Eye (tissue), 1 donor: ENCODE results near the gene GLT8D1.
"Not testable (repeated sequence)": the region's sequence is repeated elsewhere in the genome, so short reads cannot be mapped to it uniquely, and the experiment has no call there.

ENCODE experiments used
- DNase-seq: peaks from one replicate; pipeline ENCODE4 v3.0.0-alpha.2; 2015

Gene GLT8D1

DNA sequence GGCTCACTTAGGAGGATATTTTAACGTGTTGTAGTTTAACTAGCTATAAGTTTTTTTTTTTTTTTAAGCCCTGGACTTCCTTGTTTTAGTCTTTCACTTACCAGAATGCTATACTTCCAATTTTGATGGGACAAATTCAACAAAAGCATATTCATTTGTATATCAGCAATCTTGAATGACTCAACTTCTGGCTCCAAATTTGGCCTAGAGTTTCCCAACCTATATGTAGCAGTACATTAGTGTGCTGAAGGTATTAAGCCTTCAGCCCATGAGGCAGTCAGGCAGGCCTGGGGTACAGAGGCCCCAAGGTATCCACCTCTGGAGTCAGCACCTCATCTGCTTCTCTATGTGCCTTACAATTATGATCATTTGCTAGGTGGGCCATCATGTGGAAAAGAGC, 25.8 kb downstream of the GLT8D1 start:
- DNase-seq = no peak

DNA sequence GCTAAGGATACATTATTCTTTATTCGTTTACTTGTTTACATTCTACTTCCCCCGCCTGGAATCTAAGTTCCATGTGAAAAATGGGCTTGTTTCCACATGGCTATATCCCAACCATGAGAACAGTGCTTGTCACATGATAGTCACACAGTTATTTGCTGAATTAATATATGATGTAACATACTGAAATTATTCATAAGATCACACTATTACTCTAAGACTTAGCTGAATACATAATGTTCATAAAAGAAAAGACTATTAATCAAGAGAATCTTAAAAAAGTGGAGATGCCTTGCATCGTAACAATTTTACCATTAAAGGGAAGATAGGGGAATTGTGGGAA, 26.4 kb downstream of the GLT8D1 start:
- no peak for DNase-seq

DNA sequence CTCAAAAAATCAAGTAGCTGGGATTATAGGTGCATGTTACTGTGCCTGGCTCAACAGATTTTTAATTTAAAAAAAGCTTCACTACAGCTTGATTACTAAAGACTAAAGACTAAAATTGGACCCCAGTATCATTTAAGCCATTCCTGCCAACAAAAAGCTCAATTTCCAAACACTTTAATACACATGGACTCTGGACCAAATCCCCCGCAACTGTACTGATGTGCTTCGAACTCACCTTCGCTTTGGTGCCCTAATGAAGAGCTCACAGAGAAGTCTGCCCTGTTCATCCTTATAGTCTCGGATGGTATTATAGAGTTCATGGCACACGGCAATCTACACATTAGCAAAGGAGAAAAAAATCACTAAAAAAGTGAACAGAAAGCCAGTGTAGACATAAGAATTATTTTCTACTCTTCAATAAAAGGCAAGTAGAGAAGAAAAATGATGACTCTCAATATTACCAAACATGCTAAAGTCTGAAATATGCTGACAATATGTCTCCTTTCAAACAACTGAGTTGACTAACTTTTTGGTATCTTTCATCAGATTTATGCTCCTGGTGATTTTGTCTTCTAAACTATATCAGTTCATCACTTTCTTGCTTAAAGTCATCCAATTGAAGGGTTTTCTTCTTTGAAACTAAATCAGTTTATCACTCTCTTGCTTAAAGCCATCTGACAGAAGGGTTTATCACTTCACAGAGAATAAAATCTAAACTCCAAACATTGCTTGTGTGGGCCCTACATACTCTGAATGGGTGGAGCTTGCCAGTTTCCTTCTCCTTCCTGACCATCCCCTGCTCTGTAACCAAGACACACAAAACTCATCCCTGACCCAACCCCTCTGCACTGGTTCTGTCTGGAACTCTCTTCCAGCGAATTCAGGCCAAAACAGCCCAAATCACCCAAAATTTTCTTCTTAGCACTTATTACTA, 27.1 kb downstream of the GLT8D1 start:
- DNase-seq = no peak

DNA sequence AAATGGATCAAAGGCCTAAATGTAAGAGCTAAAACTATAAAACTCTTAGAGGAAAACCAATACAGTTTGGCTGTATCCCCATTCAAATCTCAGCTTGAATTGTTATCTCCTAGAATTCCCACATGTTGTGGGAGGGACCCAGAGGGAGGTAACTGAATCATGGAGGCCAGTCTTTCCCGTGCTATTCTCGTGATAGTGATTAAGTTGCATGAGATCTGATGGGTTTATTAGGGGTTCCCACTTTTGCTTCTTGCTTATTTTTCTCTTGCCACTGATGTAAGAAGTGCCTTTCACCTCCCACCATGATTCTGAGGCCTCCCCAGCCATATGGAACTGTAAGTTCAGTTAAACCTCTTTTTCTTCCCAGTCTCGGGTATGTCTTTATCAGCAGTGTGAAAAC, 29.4 kb downstream of the GLT8D1 start:
- DNase-seq = not testable (repeated sequence)

DNA sequence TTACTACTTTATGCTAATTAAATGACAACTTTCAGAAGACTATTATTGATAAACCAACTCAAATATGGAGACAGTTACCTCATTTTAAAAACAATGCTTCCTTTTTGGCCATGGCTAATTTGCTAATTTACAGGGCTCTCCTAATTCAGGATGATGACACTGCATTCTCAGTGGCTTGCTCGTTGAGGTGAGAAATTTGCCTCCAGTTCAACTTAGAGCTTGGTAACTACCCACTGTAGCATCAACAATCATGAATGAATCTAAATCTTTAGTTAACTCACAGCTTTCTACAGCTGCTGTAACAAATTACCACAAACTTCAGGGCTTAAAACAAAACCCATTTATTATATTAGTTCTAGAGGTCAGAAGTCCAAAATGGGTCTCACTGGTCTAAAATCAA, 33.9 kb downstream of the GLT8D1 start:
- no peak for DNase-seq

DNA sequence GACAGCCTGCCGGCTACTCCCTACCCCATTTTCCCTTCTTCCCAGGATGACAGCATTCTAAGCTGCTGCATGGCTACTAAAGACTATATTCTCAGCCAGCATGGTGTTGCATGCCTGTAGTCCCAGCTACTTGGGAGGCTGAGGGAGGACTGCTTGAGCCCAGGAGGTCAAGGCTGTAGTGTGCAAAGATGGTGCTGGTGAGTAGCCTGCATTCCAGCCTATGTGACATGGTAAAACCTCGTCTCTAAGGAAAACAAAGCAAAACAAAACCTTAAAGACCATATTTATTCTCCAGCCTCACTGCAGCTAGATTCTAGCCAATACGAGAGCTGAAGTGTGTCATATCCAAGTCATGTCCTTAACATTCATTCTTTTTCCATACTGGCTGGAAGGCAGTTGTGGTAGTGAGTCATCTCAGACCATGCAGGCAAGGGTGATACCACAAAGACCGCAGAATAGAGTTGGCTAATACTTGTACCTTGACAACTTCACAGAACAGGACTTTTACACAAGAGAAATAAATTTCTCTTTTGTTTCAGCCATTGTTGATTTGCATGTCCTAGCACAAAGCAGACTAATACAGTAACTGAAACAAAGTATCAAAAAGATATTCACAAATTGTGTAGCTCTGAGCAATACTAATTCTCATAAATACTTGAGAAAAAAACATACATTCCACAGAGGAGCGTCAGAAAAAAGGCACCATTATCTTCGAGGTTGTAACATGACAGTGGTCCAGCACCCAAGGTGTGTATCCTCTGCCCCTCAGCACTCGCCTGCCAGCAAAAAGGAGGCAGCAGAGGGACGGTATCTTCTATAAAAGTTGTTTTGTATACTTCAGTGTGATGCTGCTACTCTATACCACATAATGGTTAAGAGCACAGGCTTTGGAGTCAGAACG, 34.7 kb downstream of the GLT8D1 start:
- DNase-seq = peak; percentile 29

DNA sequence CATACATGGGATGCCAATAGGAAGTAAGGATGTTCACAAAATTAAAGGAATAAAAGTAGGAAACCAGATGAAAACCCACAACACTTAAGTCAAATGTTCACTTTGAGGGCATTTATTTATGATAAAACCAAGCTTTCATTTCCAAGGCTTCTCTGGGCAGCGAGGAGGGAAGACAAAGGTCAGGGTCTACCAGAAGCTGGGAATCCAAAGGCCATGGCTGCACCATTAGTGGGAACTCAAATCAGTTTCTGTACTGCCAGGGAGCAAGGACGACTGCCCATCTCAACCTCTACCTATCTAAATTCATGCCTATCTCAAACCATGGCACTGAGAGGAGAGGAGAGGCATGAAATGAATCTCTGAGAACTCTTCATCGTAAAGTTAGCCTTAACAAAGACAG, 42.5 kb downstream of the GLT8D1 start:
- no peak for DNase-seq

DNA sequence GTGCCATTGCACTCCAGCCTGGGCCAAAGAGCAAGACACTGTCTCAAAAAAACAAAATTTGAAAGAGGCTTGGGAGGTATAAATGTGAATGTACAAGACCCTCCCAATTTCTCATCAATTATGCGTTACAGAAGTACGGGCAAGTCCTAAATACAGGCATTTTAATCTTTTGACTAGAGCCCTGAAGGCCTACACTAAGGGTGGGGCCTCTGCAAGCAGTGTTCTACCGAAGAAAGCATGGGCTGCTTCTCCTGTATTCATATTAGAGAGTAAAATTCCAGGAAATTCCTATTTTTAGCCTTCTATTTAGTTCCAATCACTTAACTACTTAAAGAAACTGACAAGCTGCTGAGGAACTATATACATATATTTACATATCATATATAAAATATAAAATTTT, 45.5 kb downstream of the GLT8D1 start:
- DNase-seq = no peak

DNA sequence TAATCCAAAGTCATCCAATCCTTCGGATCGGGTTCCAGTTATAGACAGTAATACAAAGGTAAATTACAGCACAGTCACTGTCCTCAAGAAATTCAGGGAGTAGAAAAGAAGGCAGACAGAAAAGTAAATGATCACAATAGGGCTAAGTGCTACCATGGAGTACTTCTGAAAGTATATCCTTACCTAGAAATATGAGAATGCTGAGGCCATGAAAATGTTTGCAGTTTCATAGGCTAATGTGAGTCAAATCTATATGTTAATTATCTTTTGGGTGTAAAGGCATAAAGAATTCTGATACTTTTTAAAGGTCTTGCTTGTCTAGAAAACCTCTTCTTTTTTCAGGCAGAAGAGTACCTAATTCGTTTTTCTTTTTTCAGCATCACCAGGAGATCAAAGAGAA, 49.7 kb downstream of the GLT8D1 start:
- no peak for DNase-seq

DNA sequence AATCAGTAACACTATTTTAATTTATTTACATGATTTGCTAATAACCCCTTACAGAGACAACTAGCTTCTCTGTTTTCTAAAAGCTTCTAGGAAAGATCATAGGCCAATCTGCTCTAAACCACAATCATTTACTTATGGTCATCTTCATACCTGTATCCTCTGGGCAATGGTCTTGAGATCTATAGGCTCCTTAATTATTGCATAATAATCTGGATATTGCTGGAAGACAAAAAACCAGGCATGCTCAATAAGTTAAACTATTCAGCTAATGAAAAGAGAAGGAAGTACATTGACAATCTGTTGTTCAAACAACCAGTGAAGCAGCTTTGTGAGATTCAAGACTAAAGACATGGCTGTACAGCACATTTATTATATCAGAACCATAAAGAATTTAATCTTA, 54.0 kb downstream of the GLT8D1 start:
- DNase-seq = no peak

DNA sequence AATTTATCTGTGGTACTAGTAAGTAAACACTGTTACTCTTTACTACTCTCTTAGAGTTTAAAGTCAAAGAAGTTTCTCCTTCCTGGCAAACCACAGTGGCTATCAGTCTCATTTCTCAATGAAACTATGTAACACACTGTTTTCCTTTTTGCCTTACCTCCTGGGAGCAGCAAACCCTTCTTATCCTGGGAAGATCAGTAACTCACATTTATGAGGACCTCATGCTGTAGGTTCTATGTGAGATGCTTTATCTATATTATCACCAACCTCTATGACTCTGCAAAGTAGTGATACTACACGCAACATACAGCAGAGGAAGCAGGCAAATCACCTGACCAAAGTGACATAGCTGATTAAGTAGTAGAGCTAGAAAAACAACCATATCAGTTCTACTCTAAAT, 55.2 kb downstream of the GLT8D1 start:
- DNase-seq = no peak

DNA sequence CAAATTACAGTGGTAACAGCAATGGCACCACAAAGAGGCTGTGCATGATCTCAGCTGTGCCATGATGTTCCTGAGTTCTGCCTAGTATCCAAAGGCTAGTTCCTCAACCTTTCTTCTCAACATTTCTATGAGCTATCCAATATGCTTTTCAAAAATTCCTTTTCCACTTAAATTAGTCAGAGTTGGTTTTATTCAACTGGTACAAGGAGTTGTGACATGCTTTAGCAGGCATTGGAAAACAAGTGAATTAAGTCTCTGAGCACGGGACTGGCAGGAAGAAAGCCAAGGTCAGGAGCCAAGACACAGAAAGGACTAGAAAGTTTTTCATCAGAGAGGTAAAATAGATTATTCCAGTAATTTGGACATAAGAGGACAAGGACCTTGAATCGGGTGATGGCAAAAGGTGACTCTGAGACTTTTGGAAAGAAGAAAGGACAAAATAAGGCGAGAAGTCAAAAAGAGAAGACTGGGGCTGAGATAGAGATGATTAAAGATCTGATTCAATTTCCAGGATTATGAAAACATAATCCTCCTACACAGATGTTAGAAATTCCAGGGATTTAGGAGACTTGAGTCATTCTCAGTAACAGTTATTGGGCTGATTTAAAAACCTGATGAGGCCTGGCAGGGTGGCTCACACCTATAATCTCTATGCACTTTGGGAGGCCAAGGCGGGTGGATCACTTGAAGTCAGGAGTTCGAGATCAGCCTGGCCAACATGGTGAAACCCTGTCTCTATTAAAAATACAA, 56.0 kb downstream of the GLT8D1 start:
- no peak for DNase-seq

DNA sequence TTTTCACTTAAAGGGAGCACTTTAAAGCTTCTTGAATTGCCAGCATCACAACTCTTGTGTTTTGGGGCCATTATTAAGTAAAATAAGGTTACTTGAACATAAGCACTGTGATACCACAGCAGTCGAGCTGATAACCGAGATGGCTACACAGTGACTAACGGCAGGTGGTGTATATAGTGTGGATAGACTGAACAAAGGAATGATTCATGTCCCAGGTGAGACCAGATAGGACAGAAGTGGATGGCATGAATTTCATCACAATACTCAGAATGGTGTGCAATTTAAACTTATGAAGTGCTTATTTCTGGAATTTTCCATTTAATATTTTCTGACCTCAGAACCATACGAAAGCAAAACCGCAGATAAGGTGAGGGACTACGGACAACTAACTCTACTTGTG, 60.0 kb downstream of the GLT8D1 start:
- no peak for DNase-seq
